ENCODE data around the gene UFL1. TPM values are rescaled to one million over a fixed set of nuclear protein-coding genes. Genes with fewer than 3 reads are reported as not detected.

The UFL1 gene
- total and polyA plus RNA-seq, 4 donors, result 13.1 to 25.9 (median 17.8) TPM

DNA sequence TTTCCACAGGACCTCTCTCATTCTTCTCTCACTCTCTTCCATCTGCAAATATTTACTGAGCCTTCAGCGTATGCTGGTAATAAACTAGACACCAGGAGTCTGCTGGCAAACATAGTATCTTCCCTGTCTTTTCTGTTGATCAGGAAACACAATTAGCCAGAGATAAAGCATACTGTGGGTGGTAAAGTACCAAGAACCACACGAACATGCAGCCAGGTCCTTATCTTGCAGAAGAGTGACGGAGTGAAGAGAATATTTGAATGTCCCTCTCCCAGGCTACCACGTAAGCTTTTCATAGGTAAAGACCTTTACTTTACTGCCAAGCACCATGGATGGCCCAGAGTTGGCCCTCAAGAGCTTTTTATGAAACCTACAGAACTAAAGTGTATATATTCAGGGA, 54.6 kb downstream of the UFL1 start:
- peaks cover 0 to 5% (median 1%) of the 10 kb centered on the region in 4 donors for H3K9me3 ChIP-seq (ENCODE audit: control insufficient read depth in 4 of 4, low read length in 3 of 4)
- WGBS, result 42% methylated on average over 4 of the region's 4 CpGs
- peaks cover 0 to 2% (median 0%) of the 10 kb centered on the region in 4 donors for H3K27me3 ChIP-seq (ENCODE audit: control insufficient read depth in 4 of 4, insufficient read depth in 4 of 4, low read length in 3 of 4)
- no peak overlapping the region for H3K9ac ChIP-seq (ENCODE audit: low read depth in 1 of 2, low read length in 2 of 2)
- no peak overlapping the region for H3K27ac ChIP-seq (ENCODE audit: low read depth in 1 of 2, low read length in 2 of 2)
- peaks cover 0 to 9% (median 0%) of the 10 kb centered on the region in 4 donors for H3K4me1 ChIP-seq (ENCODE audit: control insufficient read depth in 4 of 4, insufficient read depth in 4 of 4, low read length in 3 of 4)
- DNase-seq (ENCODE audit: low spot score), result no peak
- H3K4me3 ChIP-seq (ENCODE audit: low read depth in 1 of 3, low read length in 3 of 3), result no peak overlapping the region
- TF ChIP-seq, protein P1, sequence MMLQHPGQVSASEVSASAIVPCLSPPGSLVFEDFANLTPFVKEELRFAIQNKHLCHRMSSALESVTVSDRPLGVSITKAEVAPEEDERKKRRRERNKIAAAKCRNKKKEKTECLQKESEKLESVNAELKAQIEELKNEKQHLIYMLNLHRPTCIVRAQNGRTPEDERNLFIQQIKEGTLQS (IDR thresholded peaks at IDR 0.05), result no peak
- no peak for TF ChIP-seq NR2F2 (IDR thresholded peaks at IDR 0.05)
- H3K36me3 ChIP-seq (ENCODE audit: control insufficient read depth in 4 of 4, insufficient read depth in 3 of 4, low read depth in 1 of 4, low read length in 3 of 4), result no peaks in the 10 kb centered on the region

DNA sequence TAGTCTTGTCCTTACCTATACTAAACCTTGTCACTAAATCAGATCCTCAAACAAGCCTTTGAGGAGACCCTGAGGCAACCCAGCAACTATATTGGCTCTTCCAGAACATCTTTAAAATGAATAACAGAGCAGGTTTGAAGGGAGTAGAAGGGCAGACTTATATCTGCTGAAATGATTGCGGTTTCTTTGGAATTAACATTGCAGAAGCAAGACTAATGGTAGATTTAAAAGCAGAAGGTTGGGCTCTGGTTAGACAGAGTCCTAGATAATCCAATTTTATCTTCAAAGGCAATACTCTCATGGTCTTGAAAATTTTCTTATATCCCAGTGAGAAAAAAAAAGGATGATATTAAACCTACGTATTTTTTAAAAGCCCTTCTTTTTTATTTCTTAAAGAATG, 60.4 kb downstream of the UFL1 start:
- Histone ChIP-seq H3K27ac (ENCODE audit: low read depth in 1 of 2, low read length in 2 of 2) (no peak overlapping the region), H3K4me1 (ENCODE audit: control insufficient read depth in 4 of 4, insufficient read depth in 4 of 4, low read length in 3 of 4) (no peaks in the 10 kb centered on the region), H3K27me3 (ENCODE audit: control insufficient read depth in 4 of 4, insufficient read depth in 4 of 4, low read length in 3 of 4) (peaks cover 0 to 10% (median 1%) of the 10 kb centered on the region in 4 donors), H3K9ac (ENCODE audit: low read depth in 1 of 2, low read length in 2 of 2) (no peak overlapping the region), H3K4me3 (ENCODE audit: low read depth in 1 of 3, low read length in 3 of 3) (no peak overlapping the region), H3K36me3 (ENCODE audit: control insufficient read depth in 4 of 4, insufficient read depth in 3 of 4, low read depth in 1 of 4, low read length in 3 of 4) (no peaks in the 10 kb centered on the region), H3K9me3 (ENCODE audit: control insufficient read depth in 4 of 4, low read length in 3 of 4) (no peaks in the 10 kb centered on the region)
- TF ChIP-seq FOXA1 (IDR thresholded peaks at IDR 0.05) (no peak), RAD21 (IDR thresholded peaks at IDR 0.05) (no peak), YY1 (IDR thresholded peaks at IDR 0.05) (no peak), JUND (IDR thresholded peaks at IDR 0.05) (no peak), RXRA (IDR thresholded peaks at IDR 0.05) (no peak), EGR1 (IDR thresholded peaks at IDR 0.05; ENCODE audit: low read depth in 2 of 2) (no peak), HNF4A (conservative IDR thresholded peaks at IDR 0.05) (no peak), HNF4G (IDR thresholded peaks at IDR 0.05) (no peak), GABPA (IDR thresholded peaks at IDR 0.05 in 1 of 2, conservative IDR thresholded peaks at IDR 0.05 in 1 of 2) (no peak), SP1 (IDR thresholded peaks at IDR 0.05) (no peak), TAF1 (conservative IDR thresholded peaks at IDR 0.05) (no peak), FOXA2 (IDR thresholded peaks at IDR 0.05) (no peak), NR2F2 (IDR thresholded peaks at IDR 0.05) (no peak)
- TF ChIP-seq, protein P2, sequence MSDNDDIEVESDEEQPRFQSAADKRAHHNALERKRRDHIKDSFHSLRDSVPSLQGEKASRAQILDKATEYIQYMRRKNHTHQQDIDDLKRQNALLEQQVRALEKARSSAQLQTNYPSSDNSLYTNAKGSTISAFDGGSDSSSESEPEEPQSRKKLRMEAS (IDR thresholded peaks at IDR 0.05), result no peak
- TF ChIP-seq, protein P3, sequence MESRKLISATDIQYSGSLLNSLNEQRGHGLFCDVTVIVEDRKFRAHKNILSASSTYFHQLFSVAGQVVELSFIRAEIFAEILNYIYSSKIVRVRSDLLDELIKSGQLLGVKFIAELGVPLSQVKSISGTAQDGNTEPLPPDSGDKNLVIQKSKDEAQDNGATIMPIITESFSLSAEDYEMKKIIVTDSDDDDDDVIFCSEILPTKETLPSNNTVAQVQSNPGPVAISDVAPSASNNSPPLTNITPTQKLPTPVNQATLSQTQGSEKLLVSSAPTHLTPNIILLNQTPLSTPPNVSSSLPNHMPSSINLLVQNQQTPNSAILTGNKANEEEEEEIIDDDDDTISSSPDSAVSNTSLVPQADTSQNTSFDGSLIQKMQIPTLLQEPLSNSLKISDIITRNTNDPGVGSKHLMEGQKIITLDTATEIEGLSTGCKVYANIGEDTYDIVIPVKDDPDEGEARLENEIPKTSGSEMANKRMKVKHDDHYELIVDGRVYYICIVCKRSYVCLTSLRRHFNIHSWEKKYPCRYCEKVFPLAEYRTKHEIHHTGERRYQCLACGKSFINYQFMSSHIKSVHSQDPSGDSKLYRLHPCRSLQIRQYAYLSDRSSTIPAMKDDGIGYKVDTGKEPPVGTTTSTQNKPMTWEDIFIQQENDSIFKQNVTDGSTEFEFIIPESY (IDR thresholded peaks at IDR 0.05), result no peak
- TF ChIP-seq, protein P4, sequence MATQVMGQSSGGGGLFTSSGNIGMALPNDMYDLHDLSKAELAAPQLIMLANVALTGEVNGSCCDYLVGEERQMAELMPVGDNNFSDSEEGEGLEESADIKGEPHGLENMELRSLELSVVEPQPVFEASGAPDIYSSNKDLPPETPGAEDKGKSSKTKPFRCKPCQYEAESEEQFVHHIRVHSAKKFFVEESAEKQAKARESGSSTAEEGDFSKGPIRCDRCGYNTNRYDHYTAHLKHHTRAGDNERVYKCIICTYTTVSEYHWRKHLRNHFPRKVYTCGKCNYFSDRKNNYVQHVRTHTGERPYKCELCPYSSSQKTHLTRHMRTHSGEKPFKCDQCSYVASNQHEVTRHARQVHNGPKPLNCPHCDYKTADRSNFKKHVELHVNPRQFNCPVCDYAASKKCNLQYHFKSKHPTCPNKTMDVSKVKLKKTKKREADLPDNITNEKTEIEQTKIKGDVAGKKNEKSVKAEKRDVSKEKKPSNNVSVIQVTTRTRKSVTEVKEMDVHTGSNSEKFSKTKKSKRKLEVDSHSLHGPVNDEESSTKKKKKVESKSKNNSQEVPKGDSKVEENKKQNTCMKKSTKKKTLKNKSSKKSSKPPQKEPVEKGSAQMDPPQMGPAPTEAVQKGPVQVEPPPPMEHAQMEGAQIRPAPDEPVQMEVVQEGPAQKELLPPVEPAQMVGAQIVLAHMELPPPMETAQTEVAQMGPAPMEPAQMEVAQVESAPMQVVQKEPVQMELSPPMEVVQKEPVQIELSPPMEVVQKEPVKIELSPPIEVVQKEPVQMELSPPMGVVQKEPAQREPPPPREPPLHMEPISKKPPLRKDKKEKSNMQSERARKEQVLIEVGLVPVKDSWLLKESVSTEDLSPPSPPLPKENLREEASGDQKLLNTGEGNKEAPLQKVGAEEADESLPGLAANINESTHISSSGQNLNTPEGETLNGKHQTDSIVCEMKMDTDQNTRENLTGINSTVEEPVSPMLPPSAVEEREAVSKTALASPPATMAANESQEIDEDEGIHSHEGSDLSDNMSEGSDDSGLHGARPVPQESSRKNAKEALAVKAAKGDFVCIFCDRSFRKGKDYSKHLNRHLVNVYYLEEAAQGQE (IDR thresholded peaks at IDR 0.05), result no peak
- TF ChIP-seq, protein P5, sequence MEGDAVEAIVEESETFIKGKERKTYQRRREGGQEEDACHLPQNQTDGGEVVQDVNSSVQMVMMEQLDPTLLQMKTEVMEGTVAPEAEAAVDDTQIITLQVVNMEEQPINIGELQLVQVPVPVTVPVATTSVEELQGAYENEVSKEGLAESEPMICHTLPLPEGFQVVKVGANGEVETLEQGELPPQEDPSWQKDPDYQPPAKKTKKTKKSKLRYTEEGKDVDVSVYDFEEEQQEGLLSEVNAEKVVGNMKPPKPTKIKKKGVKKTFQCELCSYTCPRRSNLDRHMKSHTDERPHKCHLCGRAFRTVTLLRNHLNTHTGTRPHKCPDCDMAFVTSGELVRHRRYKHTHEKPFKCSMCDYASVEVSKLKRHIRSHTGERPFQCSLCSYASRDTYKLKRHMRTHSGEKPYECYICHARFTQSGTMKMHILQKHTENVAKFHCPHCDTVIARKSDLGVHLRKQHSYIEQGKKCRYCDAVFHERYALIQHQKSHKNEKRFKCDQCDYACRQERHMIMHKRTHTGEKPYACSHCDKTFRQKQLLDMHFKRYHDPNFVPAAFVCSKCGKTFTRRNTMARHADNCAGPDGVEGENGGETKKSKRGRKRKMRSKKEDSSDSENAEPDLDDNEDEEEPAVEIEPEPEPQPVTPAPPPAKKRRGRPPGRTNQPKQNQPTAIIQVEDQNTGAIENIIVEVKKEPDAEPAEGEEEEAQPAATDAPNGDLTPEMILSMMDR (IDR thresholded peaks at IDR 0.05; ENCODE audit: low read depth, low read length, missing input control), result no peak
- TF ChIP-seq, protein P1 (IDR thresholded peaks at IDR 0.05), result no peak
- WGBS, result 84% methylated on average over 2 of the region's 2 CpGs
- no peak for DNase-seq (ENCODE audit: low spot score)

All from liver (tissue), 9 donors.